Activated naive CD4-positive, alpha-beta T cell treated with anti-CD3 and anti-CD28 coated beads, Interleukin-2, amount 50 U/mL, for 24 hours (primary cell): ENCODE data around the gene GPR152.

ENCODE experiments used
- H3K27ac Mint-ChIP-seq: one replicate; pipeline ENCODE4 v1.8.0; 2021; ENCODE audit warnings: mild to moderate bottlenecking, mixed read lengths
- H3K27me3 Mint-ChIP-seq: one replicate; pipeline ENCODE4 v1.8.0; 2021; ENCODE audit warnings: mixed read lengths
- H3K36me3 Mint-ChIP-seq: one replicate; pipeline ENCODE4 v1.8.0; 2021; ENCODE audit warnings: mixed read lengths
- H3K4me1 Mint-ChIP-seq: one replicate; pipeline ENCODE4 v1.8.0; 2021; ENCODE audit warnings: mixed read lengths
- H3K4me3 Mint-ChIP-seq: one replicate; pipeline ENCODE4 v1.8.0; 2021; ENCODE audit warnings: mild to moderate bottlenecking, mixed read lengths
- H3K9me3 Mint-ChIP-seq: one replicate; pipeline ENCODE4 v1.8.0; 2021; ENCODE audit warnings: mixed read lengths

Gene GPR152

GRCh38 chr11:67457453-67457852, 4.9 kb upstream of the GPR152 start:
- Mint-ChIP-seq H3K9me3 (no peaks in the 10 kb centered on the region), H3K27me3 (no peaks in the 10 kb centered on the region), H3K36me3 (no peaks in the 10 kb centered on the region), H3K4me1 (peaks cover 4% of the 10 kb centered on the region), H3K27ac (no peak overlapping the region), H3K4me3 (no peak overlapping the region)

GRCh38 chr11:67456068-67456705, 3.7 kb upstream of the GPR152 start:
- H3K4me3 Mint-ChIP-seq = no peak overlapping the region

DNA sequence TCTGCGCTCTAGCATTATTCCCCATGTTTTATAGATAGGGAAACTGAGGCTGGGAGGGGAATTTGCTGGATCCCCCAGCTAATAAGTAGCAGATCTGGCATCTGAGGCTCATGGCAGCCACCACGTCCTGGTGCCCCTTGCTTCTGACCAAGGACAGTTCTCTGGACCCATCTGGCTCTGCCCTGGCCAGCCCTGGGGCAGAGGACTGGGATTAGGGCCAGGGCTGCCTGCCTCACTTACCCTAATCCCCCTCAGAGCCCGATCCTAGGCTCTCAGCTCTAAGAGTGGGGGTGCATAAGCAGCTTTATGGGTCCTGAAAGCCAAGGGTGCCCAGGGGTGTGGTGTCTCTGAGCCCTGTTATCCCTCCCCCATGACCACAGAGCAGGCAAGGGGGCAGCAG, 2.5 kb upstream of the GPR152 start, which contains the start of gene CABP4:
Gene CABP4 (plus strand): TSS at position 301 of the 400 bp plus-strand sequence. CDS start 70 bp downstream, at position 371.
- Mint-ChIP-seq H3K4me1 (peaks cover 10% of the 10 kb centered on the region), H3K4me3 (no peak within 1 kb of the TSS), H3K27ac (no peak within 1 kb of the TSS), H3K36me3 (no peaks in the 10 kb centered on the region), H3K9me3 (no peaks in the 10 kb centered on the region), H3K27me3 (no peaks in the 10 kb centered on the region)

More at GRCh38 chr11:67456068-67456705, 3.7 kb upstream of the GPR152 start:
- H3K27ac Mint-ChIP-seq = no peak overlapping the region
- no peaks in the 10 kb centered on the region for H3K27me3 Mint-ChIP-seq
- H3K4me1 Mint-ChIP-seq = peaks cover 4% of the 10 kb centered on the region
- H3K36me3 Mint-ChIP-seq = no peaks in the 10 kb centered on the region
- H3K9me3 Mint-ChIP-seq = no peaks in the 10 kb centered on the region

DNA sequence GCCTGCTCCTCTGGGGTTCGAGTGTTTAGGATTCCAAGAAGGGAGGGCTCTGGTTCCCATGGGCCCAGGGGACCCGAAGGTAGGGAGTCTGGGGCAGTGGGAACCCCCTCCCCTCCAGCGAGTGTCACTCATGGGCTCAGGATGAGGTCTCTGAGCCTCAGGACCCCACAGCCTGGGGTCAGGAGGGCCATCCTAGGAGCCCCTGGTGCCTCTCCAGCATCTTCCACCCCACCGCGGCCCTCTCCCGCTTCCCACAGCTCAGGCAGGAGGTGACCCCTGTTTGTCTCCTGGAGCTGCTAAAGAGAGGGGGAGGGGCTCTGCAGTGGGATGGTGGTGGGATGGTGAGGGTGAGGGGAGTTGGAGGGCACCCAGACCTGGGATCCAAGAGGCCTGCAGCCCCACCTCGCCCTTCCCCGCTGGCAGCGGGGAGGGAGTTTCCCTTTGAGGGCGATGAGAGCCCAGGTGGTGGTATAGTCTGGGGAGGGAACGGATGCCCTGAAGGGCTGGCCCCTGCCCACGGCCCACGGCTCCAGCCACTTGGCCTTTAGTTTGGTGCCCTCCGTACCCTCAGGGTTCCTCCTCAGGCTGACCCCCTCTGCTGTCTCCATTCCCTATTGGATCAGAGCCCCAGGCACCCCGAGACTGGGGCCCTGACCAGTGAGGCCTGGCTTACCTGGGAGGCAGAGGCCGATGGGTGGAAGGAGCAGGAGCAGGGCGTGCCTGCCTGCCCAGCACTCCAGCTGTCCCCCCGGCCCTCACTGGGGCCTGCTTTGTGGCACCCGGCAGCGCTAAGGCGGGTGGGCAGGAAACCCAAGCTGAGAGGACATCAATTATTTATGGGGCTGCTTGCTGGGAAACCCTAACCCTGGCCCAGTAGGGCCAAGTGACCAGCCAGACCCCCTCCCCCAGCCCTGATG, 1.5 kb upstream of the GPR152 start:
- H3K27me3 Mint-ChIP-seq = no peaks in the 10 kb centered on the region
- peaks cover 14% of the 10 kb centered on the region for H3K4me1 Mint-ChIP-seq
- H3K27ac Mint-ChIP-seq = no peak overlapping the region
- no peaks in the 10 kb centered on the region for H3K9me3 Mint-ChIP-seq
- H3K36me3 Mint-ChIP-seq = no peaks in the 10 kb centered on the region
- H3K4me3 Mint-ChIP-seq = no peak overlapping the region

GRCh38 chr11:67451658-67451976, 912 bp downstream of the GPR152 start:
- H3K4me1 Mint-ChIP-seq = peaks cover 30% of the 10 kb centered on the region
- no peak overlapping the region for H3K27ac Mint-ChIP-seq
- H3K36me3 Mint-ChIP-seq = no peaks in the 10 kb centered on the region
- no peaks in the 10 kb centered on the region for H3K27me3 Mint-ChIP-seq
- H3K9me3 Mint-ChIP-seq = no peaks in the 10 kb centered on the region
- no peak overlapping the region for H3K4me3 Mint-ChIP-seq

- Mint-ChIP-seq H3K9me3 (no peaks in the 10 kb centered on the region), H3K36me3 (no peaks in the 10 kb centered on the region), H3K27ac (no peak overlapping the region), H3K4me1 (peaks cover 36% of the 10 kb centered on the region), H3K4me3 (no peak overlapping the region), H3K27me3 (no peaks in the 10 kb centered on the region)
These were observed 1.5 kb downstream of the GPR152 start for GRCh38 chr11:67450796-67451657.

DNA sequence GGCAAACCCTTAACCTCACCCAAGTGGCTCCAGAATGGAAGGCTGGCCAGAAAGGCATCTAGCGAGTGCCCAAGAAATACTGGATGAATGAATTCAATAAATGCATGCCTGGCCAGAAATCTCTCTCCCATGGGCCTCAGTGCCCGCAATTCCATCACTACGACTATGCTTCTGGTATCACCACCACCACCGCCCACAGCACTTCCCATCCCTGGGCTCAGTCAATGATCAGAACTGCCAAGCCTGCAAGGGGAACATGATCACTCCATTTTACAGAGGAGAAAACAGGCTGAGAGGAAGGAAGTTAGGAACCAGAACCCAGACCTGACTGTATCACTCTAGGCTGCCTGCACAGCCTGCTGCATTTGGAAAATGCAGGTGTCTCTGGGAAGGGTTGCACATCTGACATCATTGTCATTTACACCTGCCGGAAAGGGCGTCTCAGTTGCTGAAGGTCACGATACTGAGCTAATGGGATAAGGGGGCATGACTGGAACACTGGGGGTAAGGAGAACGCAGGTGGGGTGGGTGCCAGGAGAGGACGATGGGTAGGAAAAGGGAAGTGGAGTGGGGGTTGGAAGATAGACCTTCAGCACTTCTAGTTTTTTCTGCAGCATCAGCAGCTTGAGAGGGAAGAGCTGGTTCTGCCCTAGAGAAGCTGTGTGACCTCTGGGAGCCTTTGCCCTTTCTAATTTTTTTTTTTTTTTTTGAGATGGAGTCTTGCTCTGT, 3.2 kb downstream of the GPR152 start:
- Mint-ChIP-seq H3K4me1 (peaks cover 54% of the 10 kb centered on the region), H3K27ac (peak overlapping the region; percentile 72), H3K9me3 (no peaks in the 10 kb centered on the region), H3K27me3 (no peaks in the 10 kb centered on the region), H3K4me3 (no peak overlapping the region), H3K36me3 (no peaks in the 10 kb centered on the region)

DNA sequence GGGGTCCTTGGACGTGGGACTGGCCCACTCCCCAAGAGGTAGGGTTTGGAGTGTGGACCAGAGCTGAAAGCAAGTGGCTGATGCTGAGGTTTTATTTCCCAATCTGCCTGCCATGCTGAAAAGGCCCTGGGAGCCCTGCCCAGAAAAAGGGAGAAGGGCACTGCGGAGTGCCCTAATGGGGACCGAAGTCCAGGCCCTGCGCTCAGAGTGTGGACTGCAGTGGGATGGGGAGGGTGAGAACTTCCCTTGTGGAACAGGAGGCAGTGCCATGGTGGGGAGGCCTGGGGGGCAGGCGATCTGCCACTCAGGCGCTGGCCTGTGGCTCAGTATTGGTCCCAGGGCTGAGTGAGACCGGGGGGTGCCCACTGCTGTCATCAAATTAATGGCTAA, 4.3 kb downstream of the GPR152 start:
- H3K9me3 Mint-ChIP-seq = no peaks in the 10 kb centered on the region
- peak overlapping the region; percentile 23 for H3K4me3 Mint-ChIP-seq
- no peak overlapping the region for H3K27ac Mint-ChIP-seq
- peaks cover 59% of the 10 kb centered on the region for H3K4me1 Mint-ChIP-seq
- no peaks in the 10 kb centered on the region for H3K36me3 Mint-ChIP-seq
- H3K27me3 Mint-ChIP-seq = no peaks in the 10 kb centered on the region

DNA sequence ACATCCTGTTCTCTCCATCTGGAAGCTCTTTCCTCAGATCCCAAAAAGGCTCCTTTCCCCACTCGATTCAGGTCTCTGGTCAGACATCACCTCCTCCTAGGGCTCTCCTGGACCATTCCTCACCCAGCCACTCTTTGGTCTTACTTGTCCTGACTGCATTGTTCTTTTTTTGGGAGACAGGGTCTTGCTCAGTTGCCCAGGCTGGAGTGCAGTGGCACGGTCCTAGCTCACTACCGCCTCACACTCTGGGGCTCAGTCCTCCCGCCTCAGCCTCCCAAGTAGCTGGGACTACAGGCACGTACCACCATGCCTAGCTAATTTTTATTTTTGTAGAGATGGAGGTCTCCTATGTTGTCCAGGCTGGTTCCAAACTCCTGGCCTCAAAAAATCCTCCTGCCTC, 7.0 kb downstream of the GPR152 start:
- Mint-ChIP-seq H3K9me3 (no peaks in the 10 kb centered on the region), H3K27ac (peak overlapping the region; percentile 57), H3K36me3 (no peaks in the 10 kb centered on the region), H3K4me3 (peak overlapping the region; percentile 79), H3K27me3 (no peaks in the 10 kb centered on the region), H3K4me1 (peaks cover 78% of the 10 kb centered on the region)

DNA sequence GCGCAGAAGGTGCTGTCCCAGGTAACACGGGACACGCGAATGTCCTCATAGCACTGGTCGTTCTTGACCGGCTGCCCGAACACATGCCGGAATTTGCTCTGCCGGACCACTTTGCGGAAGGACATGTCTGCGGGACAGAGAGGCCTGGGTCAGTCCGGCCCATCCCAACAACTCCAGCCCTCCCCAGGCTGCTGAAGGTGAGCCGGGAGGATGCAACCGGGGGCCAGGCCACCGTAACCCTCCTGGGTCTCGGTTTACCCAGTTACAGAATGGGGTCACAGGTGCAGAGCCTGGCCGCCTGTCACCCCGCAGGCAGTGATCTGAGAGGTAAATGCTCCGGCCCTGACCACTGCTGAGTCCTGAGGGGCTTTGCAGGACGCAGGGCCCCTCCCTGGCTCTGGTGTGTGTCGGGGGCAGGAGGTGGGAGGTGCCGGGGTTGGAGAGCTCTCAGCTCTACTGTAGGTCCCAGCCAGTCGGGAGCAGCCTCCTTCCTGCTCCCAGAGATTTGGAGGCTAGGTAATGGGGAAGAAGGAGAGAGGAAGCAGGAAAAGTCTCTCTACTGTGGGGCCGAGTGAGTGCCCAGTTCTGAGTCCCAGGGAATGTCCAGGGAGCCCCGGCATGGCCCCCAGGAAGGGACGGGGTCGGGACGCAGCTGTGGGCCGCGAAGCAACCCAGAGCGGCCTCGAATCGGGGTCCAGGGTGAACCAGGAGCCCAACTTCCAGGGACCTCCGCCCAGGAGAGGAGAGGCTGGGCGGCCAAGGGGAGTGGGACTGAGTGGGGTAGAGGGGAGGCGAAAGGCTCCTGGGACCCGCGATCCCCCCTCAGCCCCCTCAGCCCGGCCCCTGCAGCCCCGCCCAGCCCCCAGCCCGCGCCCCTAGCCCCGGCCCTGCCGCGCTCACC, 9.8 kb downstream of the GPR152 start:
- H3K27me3 Mint-ChIP-seq = no peaks in the 10 kb centered on the region
- H3K4me1 Mint-ChIP-seq = peaks cover 77% of the 10 kb centered on the region
- H3K27ac Mint-ChIP-seq = peak overlapping the region; percentile 35
- H3K4me3 Mint-ChIP-seq = peak overlapping the region; percentile 58
- no peaks in the 10 kb centered on the region for H3K36me3 Mint-ChIP-seq
- H3K9me3 Mint-ChIP-seq = no peaks in the 10 kb centered on the region

DNA sequence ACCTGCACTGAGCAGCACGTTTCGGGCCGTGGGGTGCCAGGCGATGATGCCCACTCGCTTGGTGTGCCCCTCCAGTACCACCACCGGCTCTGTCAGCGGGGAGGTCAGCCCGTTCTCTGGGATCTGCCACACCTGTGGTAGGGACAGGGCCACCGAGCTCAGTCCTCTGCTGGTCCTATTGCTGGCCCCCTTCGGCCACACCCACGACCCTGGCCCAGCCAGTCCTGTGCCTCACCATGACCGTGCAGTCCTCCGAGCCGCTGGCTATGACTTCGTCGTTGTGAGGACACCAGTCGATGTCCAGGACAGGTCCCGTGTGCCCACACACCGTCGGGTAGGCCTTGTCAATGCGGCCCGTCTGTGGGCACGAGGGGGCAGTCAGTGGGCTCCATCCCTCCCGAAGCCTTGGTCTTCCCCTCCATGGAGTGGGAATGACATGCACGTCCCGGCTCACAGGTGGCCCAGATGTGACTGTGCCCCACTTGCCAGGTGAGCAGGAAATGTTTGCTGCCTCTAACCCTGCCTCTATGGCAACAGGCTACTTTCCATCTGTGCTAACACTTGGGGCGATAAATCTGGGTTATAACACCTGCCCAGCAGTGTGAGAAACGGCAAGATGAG, 10.7 kb downstream of the GPR152 start:
- Mint-ChIP-seq H3K4me3 (peak overlapping the region; percentile 58), H3K4me1 (peaks cover 73% of the 10 kb centered on the region), H3K27ac (peak overlapping the region; percentile 41), H3K9me3 (no peaks in the 10 kb centered on the region), H3K27me3 (no peaks in the 10 kb centered on the region), H3K36me3 (no peaks in the 10 kb centered on the region)

DNA sequence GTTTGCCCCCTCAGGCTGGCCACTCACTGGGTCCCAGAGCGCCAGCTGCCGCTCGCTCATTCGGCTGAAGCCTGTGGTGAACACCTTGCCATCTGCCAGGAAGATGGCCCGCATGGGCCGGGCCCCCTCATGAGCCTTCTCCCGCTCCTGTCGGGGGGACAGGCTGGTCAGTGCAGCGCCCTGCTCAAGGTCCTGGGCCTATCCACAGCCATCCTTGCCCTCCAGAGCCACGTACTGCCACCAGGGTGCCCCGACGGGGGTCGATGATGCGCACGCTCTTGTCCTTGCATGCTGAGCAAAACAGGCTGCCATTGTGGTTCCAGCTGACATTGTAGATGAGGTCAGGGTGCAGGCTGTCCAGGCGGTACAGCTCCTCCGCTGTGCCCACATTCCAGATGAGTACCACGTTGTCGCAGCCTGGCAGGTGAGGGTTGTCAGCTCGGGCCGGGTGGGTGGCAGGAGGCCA, 11.4 kb downstream of the GPR152 start:
- Mint-ChIP-seq H3K9me3 (no peaks in the 10 kb centered on the region), H3K27me3 (no peaks in the 10 kb centered on the region), H3K27ac (peak overlapping the region; percentile 72), H3K4me3 (peak overlapping the region; percentile 8), H3K4me1 (peaks cover 71% of the 10 kb centered on the region), H3K36me3 (no peaks in the 10 kb centered on the region)

- no peaks in the 10 kb centered on the region for H3K27me3 Mint-ChIP-seq
- H3K36me3 Mint-ChIP-seq = no peaks in the 10 kb centered on the region
- H3K9me3 Mint-ChIP-seq = no peaks in the 10 kb centered on the region
- H3K27ac Mint-ChIP-seq = peak overlapping the region; percentile 94
- H3K4me3 Mint-ChIP-seq = peak overlapping the region; percentile 89
- peaks cover 69% of the 10 kb centered on the region for H3K4me1 Mint-ChIP-seq
These were observed 12.1 kb downstream of the GPR152 start for GRCh38 chr11:67440229-67441097.
